Prostate gland (tissue), 2 donors: ENCODE measurements around the gene BNC2. TPM values are rescaled to one million over a fixed set of nuclear protein-coding genes. Genes with fewer than 3 reads are reported as not detected.

ENCODE experiments used
- DNase-seq: peaks from one replicate; pipeline ENCODE4 v3.0.0-alpha.2; 2019; ENCODE audit warnings: low spot score
- H3K27ac ChIP-seq, 2 donors: fragments of 200-600 bp; sonication (generic); 2 replicates each; pipeline ENCODE4 v1.5.1; 2017 to 2019
- H3K27me3 ChIP-seq: fragments of 200-600 bp; sonication (generic); replicated peaks from 2 replicates; pipeline ENCODE4 v1.5.1; 2019; ENCODE audit not compliant: insufficient read depth
- H3K36me3 ChIP-seq, 2 donors: fragments of 200-600 bp; sonication (generic); 1 replicate in 1 of 2; 2 replicates in 1 of 2; pipeline versions ENCODE4 v1.5.1 to v1.8.1; 2017 to 2019
- H3K4me1 ChIP-seq: fragments of 200-600 bp; sonication (generic); replicated peaks from 2 replicates; pipeline ENCODE4 v1.5.1; 2019
- H3K4me3 ChIP-seq, 2 donors: fragments of 200-600 bp; sonication (generic); 2 replicates each; pipeline ENCODE4 v1.5.1; 2017 to 2019
- H3K9me3 ChIP-seq: fragments of 200-600 bp; sonication (generic); 2 replicates; pipeline ENCODE4 v1.5.1; 2017
- CTCF ChIP-seq, 4 experiments: fragments of 200-600 bp in 2 of 4; fragments of 450-650 bp in 2 of 4; sonication (generic) in 2 of 4; IDR thresholded peaks; 1 replicate in 3 of 4; 2 replicates in 1 of 4; pipeline ENCODE4 v1.5.1; 2016 to 2019; ENCODE audit warnings: antibody characterized with exemption in 4 of 4, mild to moderate bottlenecking in 2 of 4, moderate library complexity in 2 of 4
- POLR2A ChIP-seq: fragments of 450-650 bp; IDR thresholded peaks from one replicate; pipeline ENCODE4 v1.6.1; 2016; ENCODE audit warnings: antibody characterized with exemption, mild to moderate bottlenecking
- POLR2AphosphoS5 ChIP-seq: sonication (generic); formaldehyde crosslinking; IDR thresholded peaks from one replicate; pipeline ENCODE4 v1.6.1; 2017; ENCODE audit warnings: antibody characterized with exemption
- WGBS: methylation state at CpG from one replicate; pipeline ENCODE4 v1.1.5; 2018; 5-methylcytosine and 5-hydroxymethylcytosine counted together
- intact Hi-C: fragments of 100-400 bp; cut with DNase I; formaldehyde crosslinking; loops from one replicate; pipeline ENCODE4 v1.14.2; 2022
- total RNA-seq, 2 donors: library from RNA; depleted of rRNA; stranded (reverse); fragments of >200 nt; gene quantifications; one replicate each; pipeline ENCODE4 v1.1.0, GENCODE V29; 2016

The BNC2 gene
- total RNA-seq, 2 donors from 2014 or later, result 4.9 to 37.2 TPM

GRCh38 chr9:16879416-16879815 is 8.9 kb upstream of the BNC2 start:
- intact Hi-C loops, result no loop called here
- Histone ChIP-seq H3K36me3 (no peaks in the 10 kb centered on the region), H3K27me3 (no peaks in the 10 kb centered on the region), H3K27ac (no peak overlapping the region), H3K4me3 (no peak overlapping the region), H3K4me1 (no peaks in the 10 kb centered on the region), H3K9me3 (no peaks in the 10 kb centered on the region)
- WGBS, result 78% methylated on average over 2 of the region's 2 CpGs
- no peak for DNase-seq
- no peak for TF ChIP-seq POLR2AphosphoS5
- no peak for TF ChIP-seq CTCF (IDR thresholded peaks at IDR 0.05)
- TF ChIP-seq POLR2A, result no peak

DNA sequence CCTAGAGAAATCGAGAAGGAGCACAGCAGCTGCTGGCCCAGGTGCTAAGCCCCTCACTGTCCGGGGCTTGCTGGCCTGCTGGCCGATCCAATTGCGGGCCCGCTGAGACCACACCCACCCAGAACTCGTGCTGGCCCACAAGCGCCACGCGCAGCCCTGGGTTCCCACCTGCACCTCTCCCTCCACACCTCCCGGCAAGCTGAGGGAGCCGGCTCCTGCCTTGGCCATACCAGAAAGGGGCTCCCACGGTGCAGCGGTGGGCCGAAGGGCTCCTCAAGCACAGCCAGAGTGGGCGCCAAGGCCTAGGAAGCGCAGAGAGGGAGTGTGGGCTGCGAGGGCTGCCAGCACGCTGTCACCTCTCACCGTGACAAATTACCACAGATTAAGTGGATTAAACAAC is 6.8 kb upstream of the BNC2 start:
- WGBS, result 87% methylated on average over 19 of the region's 19 CpGs
- Histone ChIP-seq H3K36me3 (no peaks in the 10 kb centered on the region), H3K4me3 (no peak overlapping the region), H3K27me3 (no peaks in the 10 kb centered on the region), H3K27ac (no peak overlapping the region), H3K9me3 (no peaks in the 10 kb centered on the region), H3K4me1 (no peaks in the 10 kb centered on the region)
- intact Hi-C loops, result no loop called here
- DNase-seq, result no peak
- TF ChIP-seq CTCF (IDR thresholded peaks at IDR 0.05), result no peak
- TF ChIP-seq POLR2A, result no peak
- no peak for TF ChIP-seq POLR2AphosphoS5

DNA sequence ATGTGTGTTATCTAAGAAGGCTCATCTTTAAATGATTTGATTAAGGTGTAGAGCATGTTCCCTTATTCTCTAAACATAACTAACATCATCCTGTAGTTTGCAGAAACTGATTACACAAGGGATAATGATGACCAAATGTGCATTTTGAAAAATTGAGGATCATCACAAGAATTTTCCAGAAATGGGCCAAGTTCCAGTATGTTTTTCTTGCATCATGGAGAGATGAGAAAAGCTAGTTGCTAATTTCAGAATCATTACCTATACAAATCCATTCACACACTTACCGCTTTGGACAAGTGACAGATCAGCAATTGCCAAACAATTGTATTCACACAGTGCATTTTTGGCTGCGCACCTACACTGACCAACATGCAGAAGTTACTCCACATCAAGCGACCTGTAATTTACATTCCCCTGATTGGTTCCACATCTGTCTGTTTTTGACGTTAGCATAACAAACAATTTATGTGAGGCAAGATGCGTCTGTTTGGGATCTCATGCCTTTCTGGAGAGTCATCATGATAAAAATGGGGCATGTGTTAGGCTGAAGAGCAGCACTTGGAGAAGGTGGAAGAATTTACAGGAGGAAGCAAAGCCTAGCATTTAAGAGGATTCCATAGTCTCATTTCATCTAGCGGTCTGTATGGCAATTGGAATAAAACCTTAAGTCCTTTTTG is 2.8 kb upstream of the BNC2 start:
- TF ChIP-seq POLR2AphosphoS5, result no peak
- Histone ChIP-seq H3K27me3 (no peaks in the 10 kb centered on the region), H3K36me3 (no peaks in the 10 kb centered on the region), H3K4me3 (no peak overlapping the region), H3K27ac (no peak overlapping the region), H3K9me3 (no peaks in the 10 kb centered on the region), H3K4me1 (no peaks in the 10 kb centered on the region)
- intact Hi-C loops, result loop anchor here (5.0 kb wide), 1 partner anchor 681 kb away; no protein-coding TSS in a partner anchor
- WGBS, result 81% methylated on average over 6 of the region's 6 CpGs
- DNase-seq, result no peak

DNA sequence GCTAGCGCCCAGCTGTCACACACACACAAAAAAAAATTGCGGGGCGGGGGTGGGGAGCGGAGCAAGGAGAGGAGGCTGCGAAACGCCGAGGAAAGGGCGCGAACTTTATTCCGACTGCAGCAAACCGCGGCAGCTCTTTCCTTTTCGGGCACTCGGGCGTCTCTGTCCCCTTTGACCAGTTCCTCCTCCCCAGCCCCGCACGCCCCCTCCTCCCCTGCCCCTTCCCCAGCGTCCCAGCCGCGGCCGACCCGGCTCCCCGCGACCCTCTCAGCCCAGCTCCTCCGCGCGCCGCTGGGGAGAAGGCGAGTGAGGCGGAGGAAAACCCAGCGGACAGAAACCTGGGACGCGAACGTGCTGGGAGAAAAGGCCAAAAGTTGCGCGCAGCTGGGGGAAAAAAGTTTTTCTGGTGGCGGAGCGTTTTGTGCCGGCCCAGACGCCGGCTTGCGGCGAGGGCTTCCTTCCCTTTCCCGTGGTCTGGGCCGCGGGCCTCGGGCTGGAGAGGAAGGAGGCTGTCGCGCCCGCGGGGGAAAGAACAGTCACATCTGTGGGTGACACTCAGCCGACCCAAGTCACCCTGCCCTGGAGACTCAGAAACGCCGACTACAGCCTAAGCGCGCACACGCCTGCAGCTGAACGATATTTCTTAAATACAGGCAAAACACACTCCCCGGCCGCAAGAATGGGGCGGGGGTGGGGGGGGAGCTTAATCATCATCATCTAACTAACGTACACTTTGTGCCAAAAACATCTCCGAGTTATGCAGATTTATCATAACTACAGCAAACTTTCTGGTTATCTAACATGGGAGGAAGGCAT is 1.1 kb upstream of the BNC2 start:
- H3K27me3 ChIP-seq, result no peaks in the 10 kb centered on the region
- H3K4me1 ChIP-seq, result no peaks in the 10 kb centered on the region
- H3K27ac ChIP-seq, result peak overlapping the region; percentile 75 to 86
- intact Hi-C loops, result loop anchor here (5.0 kb wide), 1 partner anchor 679 kb away; no protein-coding TSS in a partner anchor
- H3K4me3 ChIP-seq, result peak overlapping the region; percentile 52 to 54
- TF ChIP-seq POLR2AphosphoS5 (no peak), POLR2A (no peak), CTCF (IDR thresholded peaks at IDR 0.05) (no peak)
- DNase-seq, result peak; percentile 14
- H3K9me3 ChIP-seq, result no peaks in the 10 kb centered on the region
- H3K36me3 ChIP-seq, result no peaks in the 10 kb centered on the region
- under 1% methylated on average over 63 of the region's 63 CpGs for WGBS

GRCh38 chr9:16869882-16870595 is 431 bp downstream of the BNC2 start:
- under 1% methylated on average over 41 of the region's 58 CpGs for WGBS
- Histone ChIP-seq H3K9me3 (no peaks in the 10 kb centered on the region), H3K4me3 (peak overlapping the region; percentile 52 to 54), H3K27me3 (no peaks in the 10 kb centered on the region), H3K27ac (peak overlapping the region; percentile 75 to 86), H3K4me1 (no peaks in the 10 kb centered on the region), H3K36me3 (no peaks in the 10 kb centered on the region)
- intact Hi-C loops, result loop anchor here (2.0 to 5.0 kb wide), 3 partner anchors 43 to 678 kb away; no protein-coding TSS in a partner anchor
- TF ChIP-seq POLR2AphosphoS5, result no peak
- TF ChIP-seq CTCF (IDR thresholded peaks at IDR 0.05), result no peak
- no peak for TF ChIP-seq POLR2A
- no peak for DNase-seq
